Right ventricle myocardium superior (tissue), 1 donor: ENCODE measurements around the gene SERPINA12. TPM values are rescaled to one million over a fixed set of nuclear protein-coding genes. Genes with fewer than 3 reads are reported as not detected.
"Not testable (repeated sequence)": the region's sequence is repeated elsewhere in the genome, so short reads cannot be mapped to it uniquely, and the experiment has no call there.

Experiments
- ATAC-seq: fragments of 200-7000 bp; cut with Tn5 transposase; one replicate; pipeline ENCODE4 v1.9.1; 2020; ENCODE audit warnings: mild to moderate bottlenecking; ENCODE audit not compliant: poor library complexity
- DNase-seq: peaks from one replicate; pipeline ENCODE4 v3.0.0-alpha.2; 2020
- intact Hi-C: fragments of 100-400 bp; cut with DNase I; formaldehyde crosslinking; loops from one replicate; pipeline ENCODE4 v1.11.2; 2022
- total RNA-seq: library from RNA; stranded (reverse); fragmentation: NEBNext Ultra II Directional; extraction: Animal tissue kit (Norgen Biotek cat#: 25700); gene quantifications from one replicate; pipeline ENCODE4 v1.2.1, GENCODE V29; 2021
- donor health status: DM: no; HTN: yes; CAD: no; lungs with severe emphysema.

The SERPINA12 gene
- total RNA-seq, 1 donor from 2014 or later, result not detected

DNA sequence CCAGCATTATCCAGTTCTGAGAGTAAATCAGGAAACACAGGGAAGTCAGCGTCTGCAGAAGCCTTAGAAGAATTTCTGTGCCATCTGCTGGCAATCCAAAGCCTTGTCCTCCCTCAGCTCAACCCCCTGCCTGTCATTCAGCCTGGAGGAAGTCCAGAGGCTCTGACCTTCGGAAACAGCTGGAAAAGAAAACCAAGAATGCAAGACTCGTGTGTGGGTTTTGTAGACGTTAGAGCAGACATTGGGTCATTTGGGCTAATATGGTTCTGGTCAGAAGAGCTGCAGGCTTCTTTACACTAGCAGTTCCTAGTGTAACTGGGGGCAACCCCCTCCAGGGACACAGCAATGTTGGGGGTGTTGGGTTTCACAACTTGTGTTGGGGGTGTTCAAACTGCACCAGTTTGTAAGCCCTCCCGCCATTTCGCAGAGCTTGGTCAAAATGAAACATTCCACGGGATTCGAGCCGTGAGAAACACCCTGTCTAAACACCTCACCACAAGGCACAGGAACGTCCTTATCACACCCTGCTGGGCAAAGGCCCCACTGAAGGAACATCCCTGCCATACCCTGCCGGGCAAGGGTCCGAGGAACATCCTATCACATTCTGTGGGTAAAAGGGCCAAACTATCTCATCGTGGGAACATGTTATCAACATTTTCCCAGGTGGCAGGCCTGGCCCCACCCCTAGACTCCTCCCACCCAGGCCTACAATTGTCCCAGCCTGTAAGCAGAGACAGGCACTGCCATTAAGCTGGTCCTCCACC is 30.9 kb upstream of the SERPINA12 start:
- no peak for DNase-seq
- peak; percentile 34 for ATAC-seq
- intact Hi-C loops, result no loop called here

DNA sequence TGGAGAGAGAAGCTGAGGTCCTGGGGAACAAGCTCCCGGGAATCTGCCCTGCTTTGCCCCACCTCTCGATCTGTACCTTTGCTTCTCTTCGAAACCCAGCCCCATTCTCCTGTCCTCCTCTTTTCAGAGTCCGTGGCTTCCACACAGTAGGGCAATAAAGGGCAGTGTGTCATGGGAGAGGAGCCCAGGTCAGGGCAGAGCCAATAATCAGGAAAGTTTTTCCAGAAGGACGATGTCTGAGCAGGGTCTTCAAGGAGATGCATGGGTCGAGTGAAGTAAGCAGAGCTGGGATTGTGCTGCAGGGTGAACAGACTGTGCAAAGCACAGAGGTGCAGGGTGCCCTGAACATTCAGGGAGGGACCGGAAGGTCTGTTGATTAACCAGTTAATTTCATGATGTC is 29.9 kb upstream of the SERPINA12 start:
- no peak for ATAC-seq
- intact Hi-C loops, result no loop called here
- DNase-seq, result no peak

DNA sequence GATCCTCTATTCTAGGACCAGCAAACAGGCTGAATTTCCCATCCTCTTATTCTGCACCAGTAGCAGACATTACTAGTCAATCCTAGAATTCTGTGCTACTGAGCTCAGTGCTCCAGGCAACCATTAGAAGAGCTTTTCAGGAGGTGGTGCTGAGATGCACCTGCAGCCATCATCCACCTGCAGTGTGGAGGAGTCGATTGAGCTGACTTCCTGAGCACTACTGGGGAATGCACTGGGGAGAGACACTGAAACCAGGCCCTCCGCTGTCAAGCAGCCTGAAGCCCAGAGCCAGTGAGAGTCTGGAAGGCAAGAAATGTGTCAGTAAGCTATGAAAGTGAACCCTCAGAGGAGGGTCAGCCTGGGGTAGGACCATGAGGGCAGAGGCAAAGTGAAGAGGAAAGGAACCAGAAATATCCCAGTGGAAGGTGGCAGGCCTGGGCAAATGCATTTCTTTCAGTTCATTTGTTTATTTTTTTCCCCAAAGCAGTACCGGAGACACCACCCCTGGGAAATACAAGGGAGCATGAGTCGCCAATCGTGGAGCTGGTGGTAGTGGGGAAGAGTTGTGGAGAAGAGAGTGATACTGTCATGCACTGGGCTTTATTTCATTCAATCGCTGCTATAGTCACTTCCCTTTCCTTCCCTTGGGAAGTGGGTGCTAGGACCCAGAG is 28.9 kb upstream of the SERPINA12 start:
- DNase-seq (no peak), ATAC-seq (no peak)
- intact Hi-C loops, result no loop called here

DNA sequence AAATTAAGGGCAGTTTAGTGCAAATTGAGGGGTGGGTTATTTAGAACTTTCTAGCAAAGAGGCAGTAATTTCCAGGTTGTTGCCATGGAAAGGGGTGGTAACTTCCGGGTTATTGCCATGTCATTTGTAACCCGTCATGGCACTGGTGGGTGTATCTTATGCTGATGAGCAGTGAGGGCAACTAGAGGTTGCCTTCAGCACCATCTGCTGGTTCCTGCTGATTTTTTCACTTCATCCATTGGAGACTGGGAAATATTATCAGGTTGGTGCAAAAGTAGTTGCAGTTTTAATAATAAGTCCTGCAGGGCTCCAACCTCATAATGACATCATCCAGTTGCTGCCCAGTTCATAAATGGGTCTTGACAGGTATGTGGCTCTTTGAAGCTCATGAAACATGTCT is 27.6 kb upstream of the SERPINA12 start:
- ATAC-seq (no peak), DNase-seq (no peak)
- intact Hi-C loops, result no loop called here

DNA sequence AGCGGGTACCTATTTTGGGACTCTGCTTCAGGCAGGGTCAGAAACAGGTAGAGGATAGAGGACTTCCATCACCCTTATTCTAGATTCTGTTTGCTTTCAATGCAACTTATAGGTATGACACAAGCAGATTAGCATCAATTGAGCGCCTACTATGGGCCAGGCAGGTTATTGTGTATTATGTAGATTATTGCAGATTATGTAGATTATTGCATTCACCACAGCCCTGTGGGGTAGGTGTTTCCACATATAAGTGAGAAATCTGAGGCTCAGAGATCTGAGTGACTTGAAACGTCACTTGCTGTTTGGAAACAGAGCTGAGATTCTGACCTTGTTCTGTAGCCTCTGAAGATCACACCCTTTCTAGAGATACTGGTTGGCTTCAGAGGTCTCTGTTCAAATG is 26.2 kb upstream of the SERPINA12 start:
- DNase-seq, result no peak
- ATAC-seq, result no peak
- intact Hi-C loops, result no loop called here

DNA sequence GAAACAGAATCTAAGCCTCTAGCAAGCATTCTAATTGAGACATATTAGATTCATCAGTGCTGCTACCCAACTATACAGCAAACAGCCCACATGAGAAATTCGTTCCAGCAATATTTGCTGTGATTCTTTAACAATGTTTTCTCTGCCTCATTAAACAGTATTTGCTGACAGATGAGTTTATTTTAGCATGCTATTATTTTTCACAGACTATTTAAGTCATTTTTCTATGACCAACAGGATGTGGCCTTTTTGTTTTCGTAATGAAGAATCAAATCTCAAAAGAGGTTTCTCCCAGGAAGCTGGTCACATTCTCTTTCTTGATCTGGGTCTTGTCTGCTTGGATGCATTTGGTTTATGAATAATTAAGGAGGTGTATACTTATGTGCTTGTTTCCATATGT is 23.2 kb upstream of the SERPINA12 start:
- intact Hi-C loops, result no loop called here
- ATAC-seq (no peak), DNase-seq (no peak)

DNA sequence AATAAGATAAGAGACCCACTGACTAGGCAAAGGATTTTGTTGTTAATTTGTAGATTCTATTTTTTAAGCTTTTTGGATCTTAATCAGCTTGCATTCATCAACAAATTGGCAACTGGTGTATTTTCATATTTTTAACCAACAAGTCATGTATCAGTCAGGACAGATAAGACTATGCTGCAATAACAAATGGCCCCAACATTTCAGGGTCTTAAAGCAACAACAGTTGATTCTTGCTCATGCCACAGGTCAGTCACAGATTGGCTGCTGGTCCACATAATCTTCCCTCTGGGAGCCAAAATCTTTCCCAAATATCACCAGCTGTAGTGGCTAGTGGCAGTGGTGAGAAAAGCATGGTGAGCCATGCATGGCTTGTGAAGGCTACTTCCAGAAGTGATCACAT is 21.9 kb upstream of the SERPINA12 start:
- intact Hi-C loops, result no loop called here
- DNase-seq, result no peak
- no peak for ATAC-seq

DNA sequence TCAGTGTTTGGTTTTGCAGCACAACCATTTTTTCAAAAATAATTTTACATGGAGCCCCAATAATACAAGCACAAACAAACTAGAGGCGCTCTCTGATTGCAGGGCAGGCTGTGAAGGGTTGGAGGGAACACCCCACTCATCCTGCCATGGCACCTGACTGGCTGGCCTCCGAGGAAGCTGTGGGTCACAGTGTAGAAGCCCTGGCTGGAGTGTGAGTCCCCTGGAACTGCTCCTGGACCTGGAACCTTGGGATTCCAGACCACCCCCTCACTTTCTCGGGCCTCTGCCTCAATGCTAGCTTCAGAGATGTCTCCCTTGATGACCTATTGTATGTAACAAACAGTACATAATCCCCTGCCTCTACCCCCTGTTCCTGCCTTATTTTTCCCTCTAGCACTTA is 14.8 kb upstream of the SERPINA12 start:
- ATAC-seq, result no peak
- DNase-seq, result no peak
- intact Hi-C loops, result no loop called here

DNA sequence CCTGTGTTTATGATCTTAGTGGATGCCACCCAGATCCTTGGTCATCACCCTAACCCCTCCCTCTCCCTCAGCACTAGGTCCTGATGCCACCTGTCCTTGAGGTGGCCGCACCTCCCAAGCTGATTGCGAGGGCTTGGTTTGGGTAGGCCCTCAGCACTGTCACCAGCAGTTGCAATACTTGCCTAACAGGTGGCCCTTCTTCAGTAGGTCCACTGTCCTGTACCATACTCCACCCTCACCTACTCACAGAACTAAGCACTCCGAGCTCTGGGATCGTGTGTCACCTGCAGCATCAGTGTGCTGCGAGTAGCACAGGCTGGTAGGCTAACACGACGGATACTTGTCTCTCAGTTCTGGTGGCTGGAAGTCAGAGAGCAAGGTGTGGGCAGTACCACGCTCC is 14.0 kb upstream of the SERPINA12 start:
- ATAC-seq (no peak), DNase-seq (no peak)
- intact Hi-C loops, result no loop called here

DNA sequence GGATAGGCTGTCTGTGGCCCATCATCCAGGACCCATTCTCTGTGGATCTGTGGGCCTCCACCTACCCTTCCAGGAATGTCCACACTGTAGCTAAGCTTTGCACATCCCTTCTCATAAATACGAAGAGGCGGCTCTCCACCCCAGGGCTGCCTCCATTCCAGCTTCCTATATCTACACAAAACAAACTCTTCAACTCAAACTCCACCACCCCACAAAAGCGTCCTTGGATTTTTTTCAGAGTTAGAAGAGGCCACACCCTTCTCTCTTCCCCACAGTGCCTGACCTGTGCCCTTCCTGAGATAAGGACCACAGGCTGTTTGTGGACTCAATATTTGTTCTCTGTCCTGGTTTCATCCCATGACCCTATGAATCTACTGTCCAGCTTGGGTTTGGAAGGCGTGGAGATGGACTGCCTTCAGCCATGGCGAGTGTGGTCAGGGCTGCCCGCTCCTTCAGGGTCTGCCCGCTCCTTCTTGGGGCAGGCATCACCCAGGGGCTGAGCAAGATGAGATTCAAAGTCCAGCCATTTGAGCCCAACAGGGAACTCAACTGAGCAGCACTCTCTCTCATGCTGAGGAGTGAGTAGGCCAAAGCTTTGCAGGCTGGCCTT is 13.0 kb upstream of the SERPINA12 start:
- ATAC-seq (no peak), DNase-seq (no peak)
- intact Hi-C loops, result no loop called here

DNA sequence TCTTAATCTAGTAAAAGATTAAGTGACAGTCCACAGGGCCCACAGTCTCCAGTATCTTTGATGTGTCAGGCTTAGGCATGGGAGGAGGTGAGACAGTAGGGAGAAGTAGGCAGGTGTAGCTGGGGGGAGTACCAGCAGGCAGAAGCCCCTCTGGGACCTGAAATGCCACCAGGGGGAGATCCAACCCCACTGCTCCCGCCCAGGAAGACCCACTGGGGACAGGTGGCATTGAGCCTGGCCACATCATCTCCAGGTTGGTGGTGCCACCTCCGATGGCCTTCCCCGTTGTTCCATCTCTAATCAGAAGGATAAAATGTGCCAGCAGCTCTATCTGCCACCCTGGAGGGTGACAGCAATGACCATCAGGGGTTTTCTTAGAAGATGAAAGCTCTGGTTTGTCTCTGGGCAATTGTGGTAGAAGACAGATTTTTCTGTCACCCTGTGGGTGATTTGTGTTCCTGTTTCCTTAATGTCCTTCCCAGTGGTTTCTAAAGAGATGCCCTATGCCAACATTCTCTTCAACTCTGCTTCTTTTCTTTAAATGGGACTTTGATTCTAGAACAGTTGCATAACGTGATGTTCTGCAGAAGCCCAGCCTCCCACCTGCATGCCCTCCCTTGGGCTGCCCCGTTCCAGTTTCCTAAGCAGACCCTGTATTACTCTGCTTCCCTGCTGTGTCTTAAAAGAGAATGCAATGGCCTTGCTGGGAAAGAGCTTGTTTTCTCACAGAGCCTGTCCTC is 12.3 kb upstream of the SERPINA12 start:
- ATAC-seq (no peak), DNase-seq (no peak)
- intact Hi-C loops, result no loop called here

DNA sequence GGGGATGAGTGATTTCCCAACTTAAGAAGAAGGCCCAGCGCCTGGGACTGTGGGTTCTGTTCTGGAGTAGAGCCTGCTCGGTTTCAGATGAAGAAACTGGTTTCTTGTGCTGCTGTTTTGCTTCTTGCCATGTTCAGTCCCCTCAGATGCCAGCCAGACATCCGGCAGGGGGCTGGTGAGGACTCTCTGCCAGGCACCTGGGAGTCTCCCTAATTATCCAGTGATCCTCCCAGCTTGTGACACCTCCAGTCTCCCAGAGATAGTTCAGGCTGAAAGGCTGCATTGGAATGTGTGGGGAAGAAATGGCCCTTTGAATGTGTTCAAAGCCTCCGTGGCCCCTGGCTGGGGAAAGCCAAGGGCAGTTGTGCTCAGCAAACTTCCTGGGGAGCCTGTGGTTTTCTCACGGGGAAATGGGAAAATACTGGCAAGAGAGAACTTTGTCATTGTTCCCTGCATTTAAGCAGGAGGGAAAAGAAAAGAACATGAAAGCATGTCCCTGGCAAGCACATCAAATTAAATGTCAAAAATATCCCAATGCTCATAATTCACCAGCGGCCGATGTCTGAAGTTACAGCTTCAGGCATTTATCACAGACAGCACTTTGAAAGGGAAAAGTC is 8.5 kb upstream of the SERPINA12 start:
- ATAC-seq, result peak; percentile 43
- intact Hi-C loops, result no loop called here
- DNase-seq, result no peak

DNA sequence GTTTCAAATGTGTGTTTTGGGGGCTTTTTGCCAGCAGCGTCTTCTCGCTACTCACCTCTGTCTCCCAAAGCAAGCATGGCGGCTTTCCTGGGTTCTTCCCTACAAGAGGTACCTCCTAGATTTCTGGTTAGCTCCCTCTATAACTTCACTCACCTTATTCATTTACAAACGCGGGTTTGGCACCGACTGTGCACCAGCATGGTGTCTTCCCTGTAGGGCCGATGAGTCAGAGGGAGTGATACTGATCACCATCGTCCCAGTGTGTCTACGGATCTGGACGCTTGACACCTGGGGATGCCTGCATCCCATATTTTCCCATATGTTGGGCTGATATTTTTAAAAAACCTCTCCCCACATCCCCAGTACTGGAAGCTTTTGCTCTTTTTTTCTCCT is 8.0 kb upstream of the SERPINA12 start:
- DNase-seq (no peak), ATAC-seq (no peak)
- intact Hi-C loops, result no loop called here

DNA sequence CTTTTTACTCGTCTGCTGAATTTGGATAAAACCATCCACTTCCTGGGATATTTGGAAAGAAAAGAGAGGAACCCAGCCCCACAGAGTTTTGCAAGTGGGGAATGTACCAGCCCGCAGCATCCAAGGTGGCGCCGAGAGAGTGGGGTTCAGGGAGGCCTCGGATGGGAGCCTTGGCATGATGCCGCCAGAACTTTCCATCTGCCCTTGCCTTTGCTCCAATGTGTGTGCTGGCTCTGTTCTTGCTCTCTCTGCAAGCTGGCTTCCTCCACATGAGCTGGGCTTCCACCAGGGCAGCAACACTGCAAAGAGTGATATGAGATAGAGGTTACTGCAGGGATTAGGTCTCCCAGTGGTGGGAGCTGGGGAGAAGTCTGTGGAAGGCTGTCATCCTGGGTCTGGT is 6.6 kb upstream of the SERPINA12 start:
- DNase-seq, result no peak
- ATAC-seq, result no peak
- intact Hi-C loops, result no loop called here

DNA sequence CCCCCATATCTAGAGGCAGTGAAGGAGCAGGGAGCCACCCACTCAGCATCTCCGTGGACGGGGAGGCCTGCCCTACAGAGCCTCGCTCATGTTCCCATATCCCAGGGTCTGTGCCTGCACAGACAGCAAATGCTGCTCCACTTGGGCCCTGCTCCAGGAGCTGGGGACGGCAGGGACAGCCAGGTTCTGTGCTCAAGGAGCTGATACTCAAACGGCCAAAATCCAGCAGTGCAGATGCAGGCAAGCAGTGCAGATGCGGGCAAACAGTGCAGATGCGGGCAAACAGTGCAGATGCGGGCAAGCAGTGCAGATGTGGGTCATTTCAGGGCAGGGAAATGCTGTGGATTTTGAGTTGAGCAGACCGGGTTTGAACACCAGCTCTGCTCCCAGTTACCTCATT is 6.2 kb upstream of the SERPINA12 start:
- intact Hi-C loops, result no loop called here
- ATAC-seq, result no peak
- no peak for DNase-seq

DNA sequence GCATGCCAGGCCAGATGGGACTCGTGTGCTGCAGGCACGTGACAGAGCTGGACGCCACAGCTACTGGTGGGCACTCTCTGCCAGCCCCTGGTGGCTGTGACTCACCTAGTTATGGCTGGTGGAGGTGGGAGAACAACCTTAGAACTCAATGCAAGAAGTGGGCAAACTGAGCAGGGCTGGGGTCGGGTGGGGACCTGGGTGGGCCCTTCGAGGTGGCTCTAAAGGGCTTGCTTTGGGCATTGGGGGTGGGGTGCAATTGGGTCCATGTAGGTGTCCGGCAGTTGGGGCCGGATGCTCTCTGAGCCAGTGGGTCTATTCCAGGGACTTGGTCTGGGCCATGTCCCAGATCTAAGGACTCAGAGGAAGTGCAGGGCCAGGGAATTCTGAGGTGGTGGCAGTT is 5.1 kb upstream of the SERPINA12 start:
- ATAC-seq (no peak), DNase-seq (no peak)
- intact Hi-C loops, result no loop called here

DNA sequence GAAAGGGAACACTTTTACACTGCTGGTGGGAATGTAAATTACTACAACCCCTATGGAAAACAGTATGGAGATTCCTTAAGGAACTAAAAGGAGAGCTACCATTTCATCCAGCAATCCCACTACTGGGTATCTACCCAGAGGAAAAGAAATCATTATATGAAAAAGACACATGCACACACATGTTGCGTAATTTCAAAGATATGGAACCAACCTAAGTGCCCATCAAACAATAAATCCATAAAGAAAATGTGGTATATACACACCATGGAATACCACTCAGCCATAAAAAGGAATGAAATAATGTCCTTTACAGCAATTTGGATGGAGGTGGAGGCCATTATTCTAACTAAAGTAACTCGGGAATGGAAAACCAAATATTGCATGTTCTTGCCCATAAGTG is 1.2 kb upstream of the SERPINA12 start:
- ATAC-seq, intact Hi-C loops, DNase-seq: not testable (repeated sequence)

DNA sequence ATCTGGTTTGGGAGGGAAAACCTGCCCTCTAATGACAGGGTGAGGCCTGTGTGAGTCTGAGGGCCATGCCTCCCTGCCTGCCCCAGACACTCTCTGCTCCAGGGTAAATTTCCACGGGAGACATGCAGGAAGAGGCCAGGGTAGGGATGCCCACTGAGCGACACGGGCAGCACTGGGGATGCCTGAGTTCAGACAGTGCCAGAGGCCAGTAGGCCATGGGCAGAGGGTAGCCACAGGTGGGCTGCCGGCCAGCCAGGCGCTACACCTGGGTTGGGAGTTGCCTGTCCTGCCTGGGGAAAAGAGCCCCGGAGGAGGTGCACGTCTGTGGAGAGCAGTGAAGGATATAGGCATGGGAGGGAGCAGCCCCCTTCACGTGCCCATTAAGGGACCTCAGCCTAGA is 3.6 kb downstream of the SERPINA12 start:
- ATAC-seq, result no peak
- intact Hi-C loops, result no loop called here
- no peak for DNase-seq

DNA sequence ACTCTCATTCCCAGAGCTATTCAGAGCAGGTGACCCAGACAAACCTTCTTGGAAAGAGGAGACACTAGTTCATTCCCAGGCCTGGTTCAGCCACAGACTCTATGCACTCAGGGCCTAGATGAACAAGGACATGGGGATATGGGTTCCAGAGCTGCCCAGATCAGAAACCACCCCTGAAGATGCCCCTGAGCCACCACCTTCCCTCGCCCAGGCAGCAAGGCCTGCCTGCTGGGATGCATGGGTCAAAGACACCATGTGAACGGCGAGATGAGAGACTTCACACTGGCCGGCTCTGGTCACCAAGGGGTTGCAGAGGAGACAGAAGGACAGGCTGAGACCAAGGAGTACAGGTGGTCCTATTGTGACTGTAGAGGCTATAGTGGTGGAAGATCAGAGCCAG is 4.1 kb downstream of the SERPINA12 start:
- DNase-seq (no peak), ATAC-seq (no peak)
- intact Hi-C loops, result no loop called here
